ENCODE data around the gene CUL7. TPM values are rescaled to one million over a fixed set of nuclear protein-coding genes. Genes with fewer than 3 reads are reported as not detected.

The CUL7 gene
- total and polyA plus RNA-seq, 9 of the 15 experiments (the other 6 are each of a cell fraction or from before 2014, with no cell fraction given) = 0.44 to 20.1 (median 8.6) TPM

DNA sequence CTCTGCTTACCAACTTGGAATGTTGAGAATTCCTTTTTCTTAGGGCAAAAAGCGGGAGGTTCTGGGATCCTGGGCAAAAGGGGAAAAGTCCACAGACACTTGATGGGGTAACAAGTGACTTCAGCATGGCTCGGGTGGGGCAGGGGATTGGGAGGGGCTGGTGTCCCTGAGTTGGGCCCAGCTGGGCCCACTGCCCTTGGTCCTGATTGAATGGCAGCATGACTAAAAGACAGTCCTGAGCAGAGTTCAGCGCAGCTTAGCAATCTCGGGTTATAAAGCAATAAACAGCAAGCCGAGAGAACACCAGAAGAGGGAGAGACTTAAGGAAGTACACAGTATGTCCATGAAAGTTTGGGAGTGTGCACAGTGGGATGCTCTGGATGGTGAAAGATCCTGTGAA is 63.7 kb downstream of the CUL7 start:
- Histone ChIP-seq H3K4me3 (no peak overlapping the region), H3K4me2 (ENCODE audit: insufficient read depth, low read length) (no peak overlapping the region), H4K20me1 (replicated peaks; ENCODE audit: control insufficient read depth, insufficient read depth, low read length) (peaks cover 11% of the 10 kb centered on the region), H2AFZ (ENCODE audit: low read depth, low read length) (no peak overlapping the region), H3K9ac (ENCODE audit: insufficient read depth in 1 of 2, low read depth in 2 of 2, low read length in 2 of 2) (no peak overlapping the region), H3K27me3 (ENCODE audit: control insufficient read depth in 2 of 2, insufficient read depth in 2 of 2, low read length in 2 of 2) (no peaks in the 10 kb centered on the region), H3K27ac (ENCODE audit: extremely low read depth, low read depth, low read length) (no peak overlapping the region), H3K36me3 (ENCODE audit: control insufficient read depth, insufficient read depth, low read length) (peaks cover 45% of the 10 kb centered on the region), H3K79me2 (ENCODE audit: control insufficient read depth, insufficient read depth, low read length) (peaks cover 26% of the 10 kb centered on the region), H3K9me1 (ENCODE audit: control insufficient read depth, insufficient read depth, low read length) (peaks cover 12% of the 10 kb centered on the region), H3K4me1 (replicated peaks in 1 of 2; ENCODE audit: control insufficient read depth in 2 of 2, insufficient read depth in 2 of 2, low read length in 2 of 2) (peaks cover 27 to 30% of the 10 kb centered on the region in 2 experiments), H3K9me3 (replicated peaks; ENCODE audit: control insufficient read depth, insufficient read depth, low read depth, low read length) (no peaks in the 10 kb centered on the region)
- DNase-seq (ENCODE audit: extremely low read depth in 1 of 4, low spot score in 3 of 4) (no peak), FAIRE-seq (no peak), ATAC-seq (no peak)
- intact Hi-C loops (cut with micrococcal nuclease) = no loop called here
- WGBS (ENCODE audit: insufficient coverage, low coverage, missing lambda C conversion rate) = 78% methylated on average over 5 of the region's 5 CpGs
- BruUV-seq (replicated peaks) = no TSS peak
- CTCF ChIA-PET (ENCODE audit: low intra/inter-chr PET ratio) = no interaction called here
- in situ Hi-C loops (cut with MboI) = no loop called here
- POLR2A ChIA-PET = interaction anchor here (1.2 kb wide), 1 partner anchor 184 kb away, joined by 3 read pairs; no protein-coding TSS in a partner anchor
- TF ChIP-seq FOXA3 (CRISPR knock-in tag; conservative IDR thresholded peaks at IDR 0.05 in 1 of 2, IDR thresholded peaks at IDR 0.05 in 1 of 2) (no peak), ZNF79 (CRISPR knock-in tag; IDR thresholded peaks at IDR 0.05; ENCODE audit: low read depth) (no peak), NONO (IDR thresholded peaks at IDR 0.05; ENCODE audit: low read depth in 2 of 2, low read length in 1 of 2) (no peak), PCBP2 (IDR thresholded peaks at IDR 0.05; ENCODE audit: low read depth, low read length, poor library complexity, severe bottlenecking) (no peak), ZZZ3 (IDR thresholded peaks at IDR 0.05) (no peak), GTF2A2 (tag; IDR thresholded peaks at IDR 0.05) (no peak), RFX1 (IDR thresholded peaks at IDR 0.05) (no peak), ZNF717 (CRISPR knock-in tag; IDR thresholded peaks at IDR 0.05) (no peak), MYNN (IDR thresholded peaks at IDR 0.05) (no peak), MYNN (CRISPR knock-in tag; IDR thresholded peaks at IDR 0.05) (no peak), ARID1B (IDR thresholded peaks at IDR 0.05) (no peak), ZNF232 (CRISPR knock-in tag; IDR thresholded peaks at IDR 0.05) (no peak), JUND (IDR thresholded peaks at IDR 0.05; ENCODE audit: borderline replicate concordance, low read depth, low read length) (no peak), JUND (tag; IDR thresholded peaks at IDR 0.05; ENCODE audit: borderline replicate concordance, low read depth, low read length) (no peak), NCOR1 (IDR thresholded peaks at IDR 0.05) (no peak), HEY1 (CRISPR knock-in tag; IDR thresholded peaks at IDR 0.05; ENCODE audit: borderline replicate concordance) (no peak), L3MBTL2 (IDR thresholded peaks at IDR 0.05) (no peak)
- TF ChIP-seq, protein P1, sequence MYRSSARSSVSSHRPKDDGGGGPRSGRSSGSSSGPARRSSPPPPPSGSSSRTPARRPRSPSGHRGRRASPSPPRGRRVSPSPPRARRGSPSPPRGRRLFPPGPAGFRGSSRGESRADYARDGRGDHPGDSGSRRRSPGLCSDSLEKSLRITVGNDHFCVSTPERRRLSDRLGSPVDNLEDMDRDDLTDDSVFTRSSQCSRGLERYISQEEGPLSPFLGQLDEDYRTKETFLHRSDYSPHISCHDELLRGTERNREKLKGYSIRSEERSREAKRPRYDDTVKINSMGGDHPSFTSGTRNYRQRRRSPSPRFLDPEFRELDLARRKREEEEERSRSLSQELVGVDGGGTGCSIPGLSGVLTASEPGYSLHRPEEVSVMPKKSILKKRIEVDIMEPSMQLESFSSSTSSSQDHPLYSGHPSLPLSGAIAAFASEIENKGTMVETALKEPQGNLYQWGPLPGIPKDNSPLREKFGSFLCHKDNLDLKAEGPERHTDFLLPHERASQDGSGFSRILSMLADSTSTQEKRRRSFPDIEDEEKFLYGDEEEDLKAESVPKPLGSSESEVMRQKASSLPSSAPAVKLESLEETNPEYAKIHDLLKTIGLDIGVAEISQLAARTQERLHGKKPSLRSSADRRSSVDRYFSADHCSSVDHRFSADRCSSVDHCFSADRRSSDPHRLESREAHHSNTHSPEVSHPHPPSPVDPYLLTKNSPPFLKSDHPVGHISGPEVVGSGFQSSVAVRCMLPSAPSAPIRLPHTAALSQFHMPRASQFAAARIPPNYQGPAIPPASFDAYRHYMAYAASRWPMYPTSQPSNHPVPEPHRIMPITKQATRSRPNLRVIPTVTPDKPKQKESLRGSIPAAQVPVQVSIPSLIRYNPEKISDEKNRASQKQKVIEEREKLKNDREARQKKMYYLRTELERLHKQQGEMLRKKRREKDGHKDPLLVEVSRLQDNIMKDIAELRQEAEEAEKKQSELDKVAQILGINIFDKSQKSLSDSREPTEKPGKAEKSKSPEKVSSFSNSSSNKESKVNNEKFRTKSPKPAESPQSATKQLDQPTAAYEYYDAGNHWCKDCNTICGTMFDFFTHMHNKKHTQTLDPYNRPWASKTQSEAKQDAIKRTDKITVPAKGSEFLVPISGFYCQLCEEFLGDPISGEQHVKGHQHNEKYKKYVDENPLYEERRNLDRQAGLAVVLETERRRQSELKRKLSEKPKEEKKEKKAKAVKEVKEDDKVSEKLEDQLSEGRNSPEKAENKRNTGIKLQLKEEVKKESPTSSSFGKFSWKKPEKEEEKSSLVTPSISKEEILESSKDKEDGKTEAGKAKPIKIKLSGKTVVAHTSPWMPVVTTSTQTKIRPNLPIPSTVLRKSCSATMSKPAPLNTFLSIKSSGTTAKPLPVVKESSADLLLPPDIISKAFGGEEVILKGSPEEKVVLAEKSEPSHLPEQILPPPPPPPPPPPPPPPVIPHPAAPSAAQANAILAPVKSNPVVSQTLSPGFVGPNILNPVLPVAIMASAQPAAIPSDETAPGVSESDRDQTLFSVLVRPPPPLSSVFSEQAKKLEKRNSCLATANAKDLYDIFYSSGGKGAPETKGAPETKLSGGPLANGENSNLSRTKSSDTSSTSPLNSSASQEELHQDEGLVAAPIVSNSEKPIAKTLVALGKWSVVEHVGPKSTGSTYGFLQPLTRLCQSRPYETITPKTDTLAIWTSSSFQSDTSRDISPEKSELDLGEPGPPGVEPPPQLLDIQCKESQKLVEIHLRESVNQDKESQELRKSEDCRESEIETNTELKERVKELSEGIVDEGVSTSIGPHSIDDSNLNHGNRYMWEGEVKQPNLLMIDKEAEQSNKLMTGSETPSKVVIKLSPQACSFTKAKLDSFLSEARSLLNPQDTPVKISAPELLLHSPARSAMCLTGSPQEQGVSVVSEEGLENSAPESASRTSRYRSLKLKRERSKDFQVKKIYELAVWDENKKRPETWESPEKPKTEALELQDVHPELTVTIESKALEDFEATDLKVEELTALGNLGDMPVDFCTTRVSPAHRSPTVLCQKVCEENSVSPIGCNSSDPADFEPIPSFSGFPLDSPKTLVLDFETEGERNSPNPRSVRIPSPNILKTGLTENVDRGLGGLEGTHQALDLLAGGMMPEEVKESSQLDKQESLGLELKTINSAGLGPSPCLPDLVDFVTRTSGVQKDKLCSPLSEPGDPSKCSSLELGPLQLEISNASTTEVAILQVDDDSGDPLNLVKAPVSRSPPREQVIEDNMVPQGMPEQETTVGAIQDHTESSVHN (IDR thresholded peaks at IDR 0.05; ENCODE audit: borderline replicate concordance in 1 of 2, low read depth in 1 of 2) = no peak
